Uterus (tissue), 2 donors: ENCODE data around the gene ADGRG4.

Experiments used
- POLR2A ChIP-seq, 2 donors: fragments of 450-650 bp; IDR thresholded peaks; one replicate each; pipeline ENCODE4 v1.6.1; 2016; ENCODE audit warnings: antibody characterized with exemption in 2 of 2, mild to moderate bottlenecking in 1 of 2, moderate library complexity in 1 of 2
- TF ChIP-seq, protein P1 (sequence below), 4 experiments: fragments of 200-600 bp in 2 of 4; fragments of 450-650 bp in 2 of 4; sonication (generic) in 2 of 4; IDR thresholded peaks; one replicate each; pipeline ENCODE4 v1.5.1; 2016 to 2019; ENCODE audit warnings: antibody characterized with exemption in 4 of 4, mild to moderate bottlenecking in 2 of 4, moderate library complexity in 1 of 4

- TF ChIP-seq, protein P1, sequence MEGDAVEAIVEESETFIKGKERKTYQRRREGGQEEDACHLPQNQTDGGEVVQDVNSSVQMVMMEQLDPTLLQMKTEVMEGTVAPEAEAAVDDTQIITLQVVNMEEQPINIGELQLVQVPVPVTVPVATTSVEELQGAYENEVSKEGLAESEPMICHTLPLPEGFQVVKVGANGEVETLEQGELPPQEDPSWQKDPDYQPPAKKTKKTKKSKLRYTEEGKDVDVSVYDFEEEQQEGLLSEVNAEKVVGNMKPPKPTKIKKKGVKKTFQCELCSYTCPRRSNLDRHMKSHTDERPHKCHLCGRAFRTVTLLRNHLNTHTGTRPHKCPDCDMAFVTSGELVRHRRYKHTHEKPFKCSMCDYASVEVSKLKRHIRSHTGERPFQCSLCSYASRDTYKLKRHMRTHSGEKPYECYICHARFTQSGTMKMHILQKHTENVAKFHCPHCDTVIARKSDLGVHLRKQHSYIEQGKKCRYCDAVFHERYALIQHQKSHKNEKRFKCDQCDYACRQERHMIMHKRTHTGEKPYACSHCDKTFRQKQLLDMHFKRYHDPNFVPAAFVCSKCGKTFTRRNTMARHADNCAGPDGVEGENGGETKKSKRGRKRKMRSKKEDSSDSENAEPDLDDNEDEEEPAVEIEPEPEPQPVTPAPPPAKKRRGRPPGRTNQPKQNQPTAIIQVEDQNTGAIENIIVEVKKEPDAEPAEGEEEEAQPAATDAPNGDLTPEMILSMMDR (IDR thresholded peaks at IDR 0.05), result no peak
- no peak for TF ChIP-seq POLR2A (IDR thresholded peaks at IDR 0.05)
Observed at GRCh38 chrX:136457303-136457917, 156.6 kb downstream of the ADGRG4 start.
